IPS-18c (cell line): ENCODE data around the gene PTGER3.
A peak's percentile ranks its signal among the peaks of the same experiment; 100 is the strongest.

Source experiments
- H3K4me3 ChIP-seq: 2 replicates; pipeline ENCODE4 v1.7.0; 2013; ENCODE audit warnings: low read depth, mild to moderate bottlenecking, low read length, moderate library complexity; ENCODE audit not compliant: insufficient read depth
- H3K9me3 ChIP-seq: one replicate; pipeline ENCODE4 v1.6.1; 2013; ENCODE audit warnings: mild to moderate bottlenecking, low read length, moderate library complexity; ENCODE audit not compliant: control insufficient read depth, insufficient read depth

Gene PTGER3

DNA sequence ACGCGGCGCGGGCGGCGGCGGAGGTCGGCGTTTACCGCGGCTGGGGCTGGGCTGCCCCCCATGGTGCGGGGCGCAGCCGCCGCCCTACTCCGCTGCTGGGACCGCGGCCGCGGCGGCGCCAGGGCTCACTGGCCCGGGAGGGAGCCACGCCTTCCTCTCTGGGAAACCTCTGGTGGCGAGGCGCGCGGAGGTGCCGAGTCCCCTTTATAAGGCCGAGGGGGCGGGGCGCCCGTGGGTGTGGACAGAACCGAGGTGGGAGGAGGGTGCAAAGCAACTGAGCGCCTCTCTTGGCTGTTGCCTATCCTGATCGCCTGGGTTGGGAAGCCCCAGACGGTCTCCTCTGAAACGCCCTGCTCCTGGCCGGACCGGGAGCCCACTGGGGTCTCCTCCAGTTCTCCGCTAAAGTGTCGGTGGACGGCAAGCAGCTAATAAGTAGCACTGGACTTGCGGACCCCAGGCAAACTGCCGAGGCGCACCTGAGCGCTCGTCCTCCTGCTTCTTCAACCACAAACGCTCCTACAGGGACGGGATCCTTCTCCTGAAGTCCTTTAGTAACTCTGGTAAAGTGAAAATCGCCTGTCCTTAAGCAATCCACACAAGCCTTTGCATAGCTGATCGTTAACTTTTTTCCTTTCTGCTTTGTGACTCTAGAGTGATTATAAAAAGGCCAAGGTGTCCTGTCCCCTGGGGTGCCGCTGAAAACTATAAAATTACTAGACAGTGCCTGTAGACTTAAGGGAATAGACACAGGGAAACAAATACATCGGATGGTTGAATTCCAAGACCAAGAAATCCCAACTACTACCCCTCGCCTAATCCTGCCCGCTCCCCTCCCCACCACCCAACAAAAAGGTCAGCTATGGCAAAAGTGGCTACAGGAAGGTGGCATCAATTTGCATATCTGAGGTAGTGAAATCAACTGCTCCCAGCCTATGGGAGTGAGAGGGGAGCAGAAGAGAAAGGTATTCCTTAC lies at the start of gene PTGER3:
Gene PTGER3, minus strand, starts transcription at position 182 of the 973 bp plus-strand sequence. CDS start 239 bp downstream, outside the sequence.
- Histone ChIP-seq H3K9me3 (no peaks in the 10 kb centered on the region), H3K4me3 (peak within 1 kb of the TSS; percentile 60)

DNA sequence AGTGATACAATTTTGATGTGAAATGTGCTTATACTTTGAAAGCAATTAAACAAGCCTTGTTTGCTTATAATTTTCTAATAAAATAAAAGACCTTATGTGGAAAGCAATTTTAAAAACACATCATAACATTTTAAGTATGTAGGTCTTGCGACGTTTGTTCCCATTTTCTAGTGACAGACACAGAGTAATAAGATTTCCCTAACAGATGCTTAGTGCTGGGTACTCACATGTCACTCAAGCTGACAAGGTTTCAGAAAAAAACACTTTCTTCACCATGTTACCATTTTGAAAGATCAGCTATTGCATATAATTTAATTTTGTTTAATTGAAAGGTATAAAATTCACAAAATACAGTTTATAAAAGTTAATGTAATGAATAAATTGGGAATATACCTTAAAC lies 47.3 kb upstream of the PTGER3 start:
- no peaks in the 10 kb centered on the region for H3K9me3 ChIP-seq

DNA sequence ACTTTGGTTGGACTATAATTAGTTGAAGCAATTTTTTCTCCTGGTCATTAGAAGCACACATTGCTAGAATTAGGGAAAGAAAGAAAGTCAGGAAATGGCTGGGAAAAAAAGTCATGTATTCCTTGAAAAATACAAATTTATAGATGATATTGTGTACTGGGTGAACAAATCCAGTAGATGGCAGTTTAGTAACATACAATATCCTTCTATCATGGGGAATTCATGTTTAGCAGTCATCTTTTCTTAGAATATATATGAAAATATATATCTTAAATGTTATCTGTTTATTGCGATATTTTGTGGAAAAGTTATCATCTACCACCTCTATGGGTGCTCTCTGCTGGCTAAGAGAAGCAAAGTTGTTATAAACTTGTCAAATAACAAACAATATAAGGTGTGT lies 46.3 kb upstream of the PTGER3 start:
- Histone ChIP-seq H3K9me3 (no peaks in the 10 kb centered on the region), H3K4me3 (no peak overlapping the region)

More for the DNA sequence above, 47.3 kb upstream of the PTGER3 start:
- no peak overlapping the region for H3K4me3 ChIP-seq

DNA sequence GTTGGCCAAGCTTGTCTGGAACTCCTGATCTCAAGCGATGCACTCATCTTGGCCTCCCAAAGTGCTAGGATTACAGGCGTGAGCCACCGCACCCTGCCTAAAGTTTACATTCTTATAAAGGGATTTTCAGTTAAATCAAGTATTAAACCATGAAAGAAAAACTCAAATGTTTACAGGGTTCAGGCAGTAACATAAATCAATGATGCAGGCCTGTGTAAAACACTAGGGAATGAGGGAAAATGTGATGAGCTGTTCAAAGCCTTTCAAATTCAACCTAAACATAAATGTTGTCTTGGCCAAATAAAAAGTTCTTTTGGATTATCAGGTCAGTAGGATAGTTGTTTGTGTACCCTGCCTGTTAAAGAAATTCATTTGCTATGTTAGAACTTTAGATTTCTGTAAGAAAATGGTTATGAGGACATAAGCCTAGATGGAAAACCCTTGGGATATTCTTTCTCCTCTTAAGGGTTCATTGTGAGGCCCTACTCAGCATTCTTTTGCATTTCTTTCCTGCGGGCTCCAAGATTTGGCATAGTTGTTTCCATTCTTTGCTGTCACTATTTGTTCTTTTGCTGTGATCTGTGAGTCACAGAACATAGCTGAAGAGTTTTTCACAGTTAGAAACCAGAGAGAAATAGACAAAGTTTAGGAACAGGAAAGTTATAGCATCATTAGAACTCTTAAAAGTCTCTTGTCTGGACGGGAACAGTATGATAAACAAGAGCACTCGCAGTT lies 42.1 kb upstream of the PTGER3 start:
- Histone ChIP-seq H3K4me3 (no peak overlapping the region), H3K9me3 (no peaks in the 10 kb centered on the region)

DNA sequence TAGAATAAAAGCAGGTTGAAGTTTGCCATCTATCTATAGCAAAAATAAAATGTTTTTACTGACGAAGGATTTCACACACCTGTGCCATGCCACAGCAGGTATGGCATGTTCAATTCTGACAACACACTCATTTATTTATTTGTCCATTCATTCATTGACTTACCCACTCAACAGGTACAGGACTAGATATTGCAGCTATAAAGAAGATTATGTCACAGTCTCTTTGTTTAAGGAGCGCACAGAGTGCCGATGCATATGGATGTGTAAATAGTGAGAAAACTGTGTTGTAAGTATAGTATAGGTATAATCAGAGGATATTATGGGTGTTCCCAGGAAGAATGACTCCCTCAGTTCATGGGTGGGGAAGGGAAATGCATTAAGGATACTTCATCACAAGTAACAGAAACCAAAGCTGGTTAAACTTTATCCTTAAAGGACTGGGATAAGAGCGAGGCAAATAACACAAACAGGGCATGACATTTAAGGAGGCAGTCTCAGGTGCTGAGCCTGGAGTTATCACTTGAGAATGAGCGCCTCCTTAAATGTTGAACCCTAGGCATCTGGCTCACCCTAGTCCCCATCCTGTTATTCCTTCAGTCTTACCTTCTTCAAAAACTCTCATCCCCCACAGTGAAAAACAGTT lies 41.1 kb upstream of the PTGER3 start:
- Histone ChIP-seq H3K4me3 (no peak overlapping the region), H3K9me3 (no peaks in the 10 kb centered on the region)

DNA sequence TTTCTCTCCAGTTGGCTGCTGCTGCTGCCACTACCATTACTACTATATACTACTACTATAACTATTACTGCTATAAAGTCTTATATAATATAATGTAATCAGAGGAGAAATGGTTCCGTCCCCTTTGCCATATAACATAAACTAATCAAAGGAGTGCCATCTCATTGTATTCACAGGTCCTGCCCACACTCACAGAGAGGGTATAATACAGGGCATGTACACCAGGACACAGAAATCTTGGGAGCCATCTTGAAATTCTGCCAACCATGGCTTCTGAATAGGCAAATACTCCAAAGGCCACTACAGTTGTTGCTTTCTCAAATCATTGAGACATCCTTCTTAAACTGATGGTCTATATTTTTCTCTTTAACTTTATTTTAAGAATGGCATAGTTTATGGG lies 40.1 kb upstream of the PTGER3 start:
- Histone ChIP-seq H3K9me3 (no peaks in the 10 kb centered on the region), H3K4me3 (no peak overlapping the region)

DNA sequence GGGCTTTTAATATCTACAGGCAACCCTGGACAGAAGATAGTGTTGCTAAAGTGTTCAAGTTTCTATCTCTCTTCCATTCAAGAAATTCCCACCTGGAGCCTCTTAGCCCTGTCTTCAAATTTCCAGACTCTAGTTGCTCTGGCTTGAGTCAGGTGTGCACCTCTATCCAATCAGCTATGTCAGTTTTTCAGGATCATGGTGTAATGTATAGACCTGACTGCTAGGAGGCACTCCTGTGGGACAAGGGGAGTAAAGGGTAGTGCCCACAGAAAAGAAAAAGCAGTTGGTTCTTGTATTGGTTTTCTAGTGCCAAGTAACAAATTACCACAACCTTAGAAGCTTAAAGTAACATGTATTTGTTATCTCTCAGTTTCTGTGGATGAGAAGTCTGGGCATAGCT lies 39.4 kb upstream of the PTGER3 start:
- H3K4me3 ChIP-seq = no peak overlapping the region
- H3K9me3 ChIP-seq = no peaks in the 10 kb centered on the region

DNA sequence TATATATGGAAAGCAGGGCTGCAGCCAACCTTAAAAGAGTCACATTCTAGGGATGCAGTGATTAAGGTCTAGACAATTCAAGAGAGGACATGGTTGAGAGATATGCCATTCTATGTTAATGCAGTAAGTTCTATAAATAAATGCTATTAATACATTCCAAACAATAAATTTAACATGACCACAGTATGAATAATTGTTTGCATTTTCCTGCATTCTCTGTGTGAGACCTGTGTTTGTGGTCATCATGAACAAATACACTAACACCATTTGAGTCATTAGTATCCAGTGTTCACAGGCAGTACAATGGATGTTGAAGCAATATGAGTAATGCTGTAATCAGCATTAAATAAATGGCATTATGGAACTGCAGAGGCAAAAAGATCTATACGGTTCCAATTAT lies 38.7 kb upstream of the PTGER3 start:
- H3K9me3 ChIP-seq = no peaks in the 10 kb centered on the region

DNA sequence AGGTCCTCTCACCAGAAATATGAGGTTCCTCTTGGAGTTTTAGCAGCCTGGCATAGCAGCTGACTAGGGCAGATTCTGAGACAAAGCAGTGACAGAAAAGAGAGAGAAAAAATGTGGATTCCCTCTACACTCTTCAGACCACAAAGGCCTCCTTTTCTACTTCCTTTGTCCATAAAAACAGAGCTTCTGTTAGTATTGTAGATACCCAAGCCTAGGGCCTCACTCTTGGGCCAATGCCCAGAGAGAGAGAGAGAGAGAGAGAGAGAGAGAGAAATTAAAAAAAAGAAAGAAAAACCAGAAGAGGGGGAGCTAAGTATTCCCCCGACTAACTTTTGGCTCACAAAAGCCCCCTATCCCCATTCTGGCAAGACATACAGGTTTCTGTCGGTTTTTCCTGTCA lies 35.7 kb upstream of the PTGER3 start:
- H3K9me3 ChIP-seq = no peaks in the 10 kb centered on the region
- H3K4me3 ChIP-seq = no peak overlapping the region

More for the DNA sequence above, 38.7 kb upstream of the PTGER3 start:
- H3K4me3 ChIP-seq = no peak overlapping the region

DNA sequence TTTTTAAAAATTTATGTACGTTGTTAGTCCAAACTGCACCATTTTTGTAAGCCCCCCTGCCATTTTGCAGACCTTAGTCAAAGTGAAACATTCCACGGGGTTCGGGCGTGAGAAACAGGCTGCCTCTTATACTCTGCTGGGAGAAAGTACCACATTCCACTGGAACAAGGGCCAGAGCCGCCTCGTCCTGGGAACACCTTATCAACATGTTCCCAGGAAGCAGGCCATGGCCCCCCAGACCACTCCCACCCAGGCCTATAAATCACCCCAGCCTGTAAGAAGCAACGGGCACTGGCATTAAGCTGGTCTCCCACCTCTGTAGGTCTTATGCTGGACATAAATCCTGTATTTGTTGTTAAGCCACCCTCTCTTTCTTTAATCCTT lies 34.1 kb upstream of the PTGER3 start:
- H3K4me3 ChIP-seq = no peak overlapping the region
- no peaks in the 10 kb centered on the region for H3K9me3 ChIP-seq

DNA sequence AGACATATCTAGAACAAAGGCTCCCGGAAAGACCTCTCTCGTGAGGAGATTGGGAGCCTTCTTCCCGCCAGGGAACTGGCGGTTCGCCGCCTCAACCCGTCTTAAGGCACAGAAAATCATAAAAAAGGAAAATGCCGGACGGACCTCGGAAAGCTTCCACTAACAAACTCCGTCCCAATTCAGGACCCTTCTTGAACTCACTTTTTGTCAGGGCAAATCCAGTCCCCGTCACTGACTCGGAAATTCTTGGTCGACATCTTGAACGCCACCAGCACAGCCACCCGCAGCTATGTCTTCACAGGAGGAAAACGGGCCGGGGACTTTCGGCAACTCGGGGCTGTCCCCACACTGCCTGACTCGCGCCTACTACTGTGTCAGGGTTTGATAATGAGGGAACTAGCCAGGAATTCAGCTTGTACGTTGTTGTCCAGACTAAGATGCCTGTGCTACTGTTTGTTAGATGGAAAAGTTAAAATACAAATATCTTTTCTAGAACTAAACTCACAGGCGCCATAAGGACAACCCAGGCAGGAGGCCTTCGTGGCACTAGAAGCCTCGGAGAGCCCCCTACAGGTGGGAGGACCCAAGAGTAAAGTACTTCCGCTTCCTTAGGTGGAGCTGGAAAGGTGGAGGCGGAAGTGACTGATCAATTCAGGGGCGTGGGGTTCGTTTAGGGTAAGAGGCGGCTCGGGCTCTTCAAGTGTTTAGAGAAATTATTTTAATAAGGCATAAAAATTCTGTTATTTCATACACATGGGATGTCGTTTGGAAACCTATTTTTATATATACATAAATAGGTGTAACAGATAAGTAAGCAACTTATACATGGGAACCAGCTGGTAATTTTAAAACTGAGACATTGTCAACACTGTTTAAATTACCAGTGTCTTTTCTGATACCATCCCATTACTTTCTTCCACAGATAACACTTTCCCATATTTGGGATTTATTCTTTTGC lies 33.4 kb upstream of the PTGER3 start, which contains the start of gene ZRANB2:
Gene ZRANB2, minus strand, starts transcription at position 297 of the 958 bp plus-strand sequence. Its CDS starts 40 bp downstream, at position 257.
- H3K4me3 ChIP-seq = peak within 1 kb of the TSS; percentile 68

DNA sequence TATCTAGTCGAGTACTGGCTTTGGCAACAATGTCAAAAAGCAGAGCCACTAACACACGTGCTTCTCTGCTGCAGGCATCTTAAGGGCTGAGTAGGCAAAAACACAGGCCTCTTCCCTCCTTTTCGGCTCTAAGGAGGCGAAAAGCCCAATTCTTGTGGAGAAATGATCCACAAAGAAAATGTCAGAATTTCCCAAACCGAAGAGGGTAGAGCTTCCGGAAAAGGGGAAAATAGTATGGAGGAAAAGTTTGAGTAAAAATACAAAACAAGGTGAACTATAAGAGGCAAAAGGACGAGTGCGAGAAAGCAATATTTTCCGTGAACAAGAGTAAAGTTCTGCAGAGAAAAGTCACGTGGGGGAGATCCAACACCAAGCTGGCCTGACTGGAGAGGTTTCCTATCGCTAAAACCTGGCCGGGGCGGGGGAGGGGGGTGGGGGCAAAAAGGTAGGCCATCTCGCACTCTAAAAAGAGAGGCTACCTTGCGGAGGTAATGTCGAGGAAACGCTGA lies 32.7 kb upstream of the PTGER3 start:
- H3K9me3 ChIP-seq = no peaks in the 10 kb centered on the region
- H3K4me3 ChIP-seq = peak overlapping the region; percentile 68

More for the DNA sequence above, 33.4 kb upstream of the PTGER3 start, which contains the start of gene ZRANB2:
- H3K9me3 ChIP-seq = no peaks in the 10 kb centered on the region

DNA sequence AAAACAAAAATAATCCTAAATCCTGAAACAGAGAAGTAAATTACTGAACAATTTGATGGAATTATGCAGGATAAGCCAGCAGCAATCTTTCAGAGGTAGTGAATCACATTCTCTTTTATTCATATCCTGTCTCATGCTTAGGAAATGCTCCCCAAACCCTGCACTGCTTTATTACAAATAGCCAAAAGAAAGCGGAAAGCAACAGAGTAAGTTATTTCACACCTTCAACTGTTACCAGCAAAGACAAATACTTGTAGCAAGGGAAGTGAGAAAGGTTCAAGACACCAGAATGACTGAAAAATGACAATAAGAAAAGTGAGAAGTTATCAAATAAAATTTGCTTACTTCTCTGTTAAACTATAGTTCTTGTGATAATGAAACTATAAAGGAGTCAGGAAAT lies 27.1 kb upstream of the PTGER3 start:
- no peaks in the 10 kb centered on the region for H3K9me3 ChIP-seq
- no peak overlapping the region for H3K4me3 ChIP-seq

DNA sequence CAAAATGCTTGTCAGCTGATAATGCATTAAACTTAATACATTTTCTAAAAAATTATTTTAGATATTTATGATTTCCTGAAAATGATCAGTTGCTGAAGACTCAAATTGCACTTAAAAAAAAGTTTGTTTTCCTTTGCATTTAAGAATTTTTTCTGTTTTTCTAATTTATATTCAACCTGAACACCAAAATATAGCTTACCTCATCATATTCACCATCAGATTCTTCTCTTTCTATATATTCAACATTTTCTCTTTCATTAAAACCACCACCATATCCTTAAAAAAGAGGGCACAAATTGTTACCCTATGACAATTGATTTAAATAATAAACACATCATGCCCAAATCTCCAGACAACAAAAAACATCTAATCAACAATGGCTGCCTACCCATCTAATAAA lies 24.7 kb upstream of the PTGER3 start:
- H3K4me3 ChIP-seq = no peak overlapping the region
- no peaks in the 10 kb centered on the region for H3K9me3 ChIP-seq

DNA sequence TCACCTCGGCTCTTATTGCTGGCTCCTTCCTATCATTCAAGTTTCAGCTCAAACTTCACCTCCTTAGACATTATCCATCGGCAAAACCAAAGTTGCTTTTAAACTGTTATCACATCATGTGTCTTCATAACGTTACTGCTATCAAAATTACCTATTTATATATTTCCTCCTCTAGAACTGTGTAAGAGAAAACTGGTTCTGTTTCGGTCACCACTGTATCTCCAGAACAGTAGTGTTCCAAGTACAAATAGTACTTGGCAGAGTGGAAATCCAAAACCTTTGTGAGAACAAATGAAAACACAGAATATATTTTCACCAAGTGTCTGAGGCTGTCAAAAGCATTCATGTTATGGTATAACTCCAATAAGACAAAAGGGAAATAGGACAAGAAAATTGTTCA lies 24.1 kb upstream of the PTGER3 start:
- no peak overlapping the region for H3K4me3 ChIP-seq

More for the DNA sequence above, 24.1 kb upstream of the PTGER3 start:
- no peaks in the 10 kb centered on the region for H3K9me3 ChIP-seq
